Measurements from ENCODE around the gene NTM.

NTM gene

GRCh38 chr11:131871006-131871405, 500.6 kb downstream of the NTM start:
- no peak for DNase-seq

- DNase-seq = no peak
Observed at GRCh38 chr11:131874070-131874469, 503.7 kb downstream of the NTM start.

- no peak for DNase-seq
Observed at GRCh38 chr11:131875611-131876010, 505.2 kb downstream of the NTM start.

GRCh38 chr11:131877246-131877942, 507.0 kb downstream of the NTM start:
- DNase-seq = no peak

GRCh38 chr11:131880316-131880715, 509.9 kb downstream of the NTM start:
- DNase-seq = no peak

GRCh38 chr11:131880976-131881375, 510.6 kb downstream of the NTM start:
- no peak for DNase-seq

GRCh38 chr11:131883332-131883731, 512.9 kb downstream of the NTM start:
- no peak for DNase-seq

- no peak for DNase-seq
Observed at GRCh38 chr11:131884461-131885073, 514.2 kb downstream of the NTM start.

GRCh38 chr11:131885431-131885830, 515.0 kb downstream of the NTM start:
- no peak for DNase-seq

GRCh38 chr11:131886201-131886600, 515.8 kb downstream of the NTM start:
- no peak for DNase-seq

GRCh38 chr11:131888230-131888855, 517.9 kb downstream of the NTM start:
- no peak for DNase-seq

GRCh38 chr11:131889146-131889577, 518.7 kb downstream of the NTM start:
- no peak for DNase-seq

- no peak for DNase-seq
Observed at GRCh38 chr11:131889760-131890581, 519.6 kb downstream of the NTM start.

- no peak for DNase-seq
Observed at GRCh38 chr11:131893103-131893890, 522.9 kb downstream of the NTM start.

GRCh38 chr11:131893988-131894387, 523.6 kb downstream of the NTM start:
- DNase-seq = no peak

GRCh38 chr11:131894615-131895544, 524.5 kb downstream of the NTM start:
- DNase-seq = no peak

- peak in 1 of 4 experiments; percentile 4 for DNase-seq
Observed at GRCh38 chr11:131895865-131896264, 525.5 kb downstream of the NTM start.

- no peak for DNase-seq
Observed at GRCh38 chr11:131896978-131897615, 526.7 kb downstream of the NTM start.

- DNase-seq = no peak
Observed at GRCh38 chr11:131897956-131898355, 527.5 kb downstream of the NTM start.

GRCh38 chr11:131898949-131899348, 528.5 kb downstream of the NTM start:
- DNase-seq = no peak

All from suppressor macrophage (primary cell).